HEK293T (cell line): ENCODE measurements around the gene SEMA7A.

Experiments
- ARNT ChIP-seq: fragments of 450-650 bp; IDR thresholded peaks from 2 replicates; pipeline ENCODE4 v1.6.1; 2017; ENCODE audit warnings: mild to moderate bottlenecking
- BHLHE40 ChIP-seq: fragments of 450-650 bp; IDR thresholded peaks from 2 replicates; pipeline ENCODE4 v1.6.1; 2016; ENCODE audit warnings: mild to moderate bottlenecking, moderate library complexity, borderline replicate concordance
- ELF4 ChIP-seq: fragments of 450-650 bp; IDR thresholded peaks from 2 replicates; pipeline ENCODE4 v1.6.1; 2017; ENCODE audit warnings: antibody characterized with exemption
- FOXK2 ChIP-seq: fragments of 450-650 bp; IDR thresholded peaks from 2 replicates; pipeline ENCODE4 v1.6.1; 2016; ENCODE audit warnings: mild to moderate bottlenecking
- FOXM1 ChIP-seq: fragments of 450-650 bp; IDR thresholded peaks from 2 replicates; pipeline ENCODE4 v1.6.1; 2017; ENCODE audit warnings: mild to moderate bottlenecking, borderline replicate concordance
- HDGF ChIP-seq: fragments of 450-650 bp; IDR thresholded peaks from 2 replicates; pipeline ENCODE4 v1.6.1; 2017; ENCODE audit warnings: antibody characterized with exemption, borderline replicate concordance
- L3MBTL2 ChIP-seq: fragments of 450-650 bp; conservative IDR thresholded peaks from 2 replicates; pipeline ENCODE4 v1.6.1; 2016; ENCODE audit warnings: mild to moderate bottlenecking
- NFRKB ChIP-seq: fragments of 450-650 bp; IDR thresholded peaks from 2 replicates; pipeline ENCODE4 v1.6.1; 2016; ENCODE audit warnings: mild to moderate bottlenecking, moderate library complexity
- SP1 ChIP-seq: fragments of 450-650 bp; IDR thresholded peaks from 2 replicates; pipeline ENCODE4 v1.6.1; 2017
- SUZ12 ChIP-seq: fragments of 450-650 bp; IDR thresholded peaks from 2 replicates; pipeline ENCODE4 v1.6.1; 2016; ENCODE audit warnings: mild to moderate bottlenecking
- TARDBP ChIP-seq: fragments of 450-650 bp; IDR thresholded peaks from 2 replicates; pipeline ENCODE4 v1.6.1; 2016
- ZNF384 ChIP-seq: fragments of 450-650 bp; IDR thresholded peaks from 2 replicates; pipeline ENCODE4 v1.6.1; 2016

DNA sequence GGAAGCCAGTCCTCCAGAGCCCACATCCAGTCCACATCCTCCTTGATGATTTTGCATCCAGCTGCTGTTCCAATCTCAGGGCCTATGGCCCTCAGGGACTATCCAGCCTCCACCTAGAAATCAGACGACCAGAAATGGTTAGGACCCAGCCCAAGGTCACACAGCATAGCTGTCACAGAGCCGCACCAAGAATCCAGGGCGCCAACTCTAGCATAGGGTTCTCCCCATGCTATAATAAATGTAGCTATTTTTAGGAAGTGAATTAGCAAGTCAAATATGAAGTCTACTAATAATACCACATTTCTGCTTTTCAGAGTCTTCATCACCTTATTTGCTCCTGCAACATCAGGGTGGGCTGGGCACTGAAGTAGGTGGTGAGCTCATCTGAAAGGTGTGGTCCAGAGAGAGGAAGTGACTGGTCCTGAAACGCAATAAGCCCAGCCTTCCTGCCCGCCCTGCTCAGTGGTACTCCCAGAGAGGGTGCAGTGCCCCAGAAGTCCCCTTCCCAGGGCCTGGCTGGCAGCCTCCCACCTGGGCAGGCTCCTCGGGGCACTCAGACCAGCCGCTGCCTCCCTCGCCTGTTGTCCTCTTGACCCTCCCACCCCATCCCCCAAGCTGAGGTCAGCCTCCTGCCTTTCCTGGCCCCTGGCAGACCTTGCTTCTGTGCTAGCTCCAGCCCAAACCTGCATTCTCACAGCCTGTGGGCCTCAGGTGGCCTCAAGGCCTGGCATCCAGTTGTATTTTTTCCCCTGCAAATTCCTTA, 48.7 kb downstream of the SEMA7A start:
- no peak for TF ChIP-seq FOXM1
- TF ChIP-seq BHLHE40, result no peak
- TF ChIP-seq SUZ12, result no peak
- TF ChIP-seq TARDBP, result no peak
- no peak for TF ChIP-seq ARNT
- TF ChIP-seq HDGF, result no peak
- TF ChIP-seq ZNF384, result no peak
- TF ChIP-seq SP1, result no peak
- no peak for TF ChIP-seq NFRKB
- no peak for TF ChIP-seq FOXK2
- TF ChIP-seq L3MBTL2, result no peak
- no peak for TF ChIP-seq ELF4
